WTC11 (cell line): ENCODE data around the gene DUSP6. TPM values are rescaled to one million over a fixed set of nuclear protein-coding genes. Genes with fewer than 3 reads are reported as not detected.

Source experiments
- AFF4 ChIP-seq: sonication (generic); formaldehyde crosslinking; IDR thresholded peaks from 2 replicates; pipeline ENCODE4 v1.8.1; 2023; ENCODE audit warnings: mild to moderate bottlenecking, missing genetic modification reagents, borderline replicate concordance
- ATF1 ChIP-seq: sonication (generic); formaldehyde crosslinking; IDR thresholded peaks from 2 replicates; pipeline ENCODE4 v1.8.1; 2023; ENCODE audit warnings: mild to moderate bottlenecking, moderate library complexity, missing genetic modification reagents
- ATF6 ChIP-seq: sonication (generic); formaldehyde crosslinking; IDR thresholded peaks from 2 replicates; pipeline ENCODE4 v1.8.1; 2023; ENCODE audit warnings: mild to moderate bottlenecking, missing genetic modification reagents
- CBFB ChIP-seq: sonication (generic); formaldehyde crosslinking; IDR thresholded peaks from 2 replicates; pipeline ENCODE4 v1.8.1; 2022; ENCODE audit warnings: mild to moderate bottlenecking, low read depth, missing genetic modification reagents
- E2F4 ChIP-seq: sonication (generic); formaldehyde crosslinking; IDR thresholded peaks from 2 replicates; pipeline ENCODE4 v1.8.1; 2022; ENCODE audit warnings: low read depth, mild to moderate bottlenecking, moderate library complexity, missing genetic modification reagents, borderline replicate concordance
- ELF4 ChIP-seq: sonication (generic); formaldehyde crosslinking; IDR thresholded peaks from 2 replicates; pipeline ENCODE4 v1.8.1; 2022; ENCODE audit warnings: low read depth, mild to moderate bottlenecking, moderate library complexity, missing genetic modification reagents
- MYBL2 ChIP-seq: sonication (generic); formaldehyde crosslinking; IDR thresholded peaks from 2 replicates; pipeline ENCODE4 v1.8.1; 2023; ENCODE audit warnings: mild to moderate bottlenecking, moderate library complexity, missing genetic modification reagents
- NR1H2 ChIP-seq: sonication (generic); formaldehyde crosslinking; IDR thresholded peaks from 2 replicates; pipeline ENCODE4 v1.9.0; 2021; ENCODE audit warnings: mild to moderate bottlenecking, moderate library complexity, missing genetic modification reagents
- OVOL2 ChIP-seq: fragments of 250-450 bp; sonication (Bioruptor Pico); IDR thresholded peaks from 2 replicates; pipeline ENCODE4 v1.9.0; 2021; ENCODE audit warnings: mild to moderate bottlenecking, borderline replicate concordance
- PRDM15 ChIP-seq: sonication (generic); formaldehyde crosslinking; IDR thresholded peaks from 2 replicates; pipeline ENCODE4 v1.8.0; 2022; ENCODE audit warnings: missing genetic modification reagents
- PREB ChIP-seq: sonication (generic); formaldehyde crosslinking; IDR thresholded peaks from 2 replicates; pipeline ENCODE4 v1.8.1; 2022; ENCODE audit warnings: mild to moderate bottlenecking, missing genetic modification reagents, moderate library complexity, borderline replicate concordance
- RORB ChIP-seq: fragments of 250-450 bp; sonication (Bioruptor Pico); IDR thresholded peaks from 2 replicates; pipeline ENCODE4 v1.9.0; 2021; ENCODE audit warnings: mild to moderate bottlenecking
- SMAD4 ChIP-seq: sonication (generic); formaldehyde crosslinking; IDR thresholded peaks from 2 replicates; pipeline ENCODE4 v1.8.0; 2022; ENCODE audit warnings: mild to moderate bottlenecking, missing genetic modification reagents
- SP1 ChIP-seq: sonication (generic); formaldehyde crosslinking; conservative IDR thresholded peaks from 2 replicates; pipeline ENCODE4 v1.8.1; 2022; ENCODE audit warnings: missing genetic modification reagents
- ZNF121 ChIP-seq: sonication (generic); formaldehyde crosslinking; IDR thresholded peaks from 2 replicates; pipeline ENCODE4 v1.8.0; 2023; ENCODE audit warnings: missing genetic modification reagents
- ZNF219 ChIP-seq: sonication (generic); formaldehyde crosslinking; IDR thresholded peaks from 2 replicates; pipeline ENCODE4 v1.8.0; 2023; ENCODE audit warnings: missing genetic modification reagents, mild to moderate bottlenecking, borderline replicate concordance
- ZNF425 ChIP-seq: fragments of 250-450 bp; sonication (Bioruptor Pico); conservative IDR thresholded peaks from 2 replicates; pipeline ENCODE4 v1.9.0; 2021; ENCODE audit warnings: mild to moderate bottlenecking
- ZNF512 ChIP-seq: sonication (generic); formaldehyde crosslinking; IDR thresholded peaks from 2 replicates; pipeline ENCODE4 v1.8.1; 2022; ENCODE audit warnings: missing genetic modification reagents, borderline replicate concordance
- total RNA-seq: library from RNA; stranded (reverse); gene quantifications from 3 replicates; pipeline ENCODE4 v1.2.3, GENCODE V29; 2021

DUSP6 gene
- total RNA-seq, 1 experiment from 2014 or later: 245 TPM

- peak; percentile 83; the same call in 1 of the 2 replicates for TF ChIP-seq AFF4
- 0 out of 2 replicates have a peak, but pooled peaks have one; percentile 42 for TF ChIP-seq SMAD4 (CRISPR knock-in tag)
- peak; percentile 80; the same call in 1 of the 2 replicates for TF ChIP-seq PREB (CRISPR knock-in tag)
- TF ChIP-seq OVOL2 (CRISPR knock-in tag): no peak
- TF ChIP-seq E2F4 (CRISPR knock-in tag): peak; percentile 59; the same call in 1 of the 2 replicates
- no peak for TF ChIP-seq ATF1 (CRISPR knock-in tag)
- TF ChIP-seq CBFB: peak; percentile 85; the same call in 1 of the 2 replicates
- no peak for TF ChIP-seq ATF6 (CRISPR knock-in tag)
- 0 out of 2 replicates have a peak, but pooled peaks have one; percentile 21 for TF ChIP-seq ZNF512 (CRISPR knock-in tag)
- no peak for TF ChIP-seq RORB (CRISPR knock-in tag)
- no peak for TF ChIP-seq ZNF219 (CRISPR knock-in tag)
- TF ChIP-seq MYBL2 (CRISPR knock-in tag): peak; percentile 81; the same call in 1 of the 2 replicates
- TF ChIP-seq ZNF121 (CRISPR knock-in tag): peak; percentile 93
- no peak for TF ChIP-seq ELF4 (CRISPR knock-in tag)
- TF ChIP-seq ZNF425 (CRISPR knock-in tag): no peak
- TF ChIP-seq PRDM15 (CRISPR knock-in tag): no peak
- no peak for TF ChIP-seq NR1H2 (CRISPR knock-in tag)
- peak; percentile 88 for TF ChIP-seq SP1 (CRISPR knock-in tag)
These were observed 1.7 kb upstream of the DUSP6 start (continued) for GRCh38 chr12:89353823-89354611.
